HepG2 (cell line): ENCODE results near the gene XRN1. TPM values are rescaled to one million over a fixed set of nuclear protein-coding genes. Genes with fewer than 3 reads are reported as not detected.

Source experiments
- ATAC-seq: fragments of 200-7000 bp; cut with Tn5 transposase; 3 replicates; pipeline ENCODE4 v1.9.1; 2020; ENCODE audit warnings: mild to moderate bottlenecking, moderate library complexity
- BruUV-seq: library from RNA; stranded (reverse); fragments of 400-500 nt; replicated peaks from 2 replicates; lab custom pipeline; 2021; lab: Mats Ljungman, UMichigan
- CTCF ChIA-PET: fragments of 300-600 bp; formaldehyde crosslinking; extraction: SDS; loops from one replicate; lab custom pipeline; 2021; ENCODE audit warnings: low total read pairs, inconsistent platforms, low intra/inter-chr PET ratio; lab: Yijun Ruan, JAX
- POLR2A ChIA-PET: fragments of 350-600 bp; sonication (Branson Sonifier 250); formaldehyde crosslinking; loops from one replicate; lab custom pipeline; 2020; ENCODE audit warnings: antibody characterized with exemption, inconsistent platforms; lab: Yijun Ruan, JAX
- DNase-seq: peaks from one replicate; pipeline ENCODE4 v3.0.0-alpha.2; 2015; ENCODE audit warnings: low spot score
- FAIRE-seq: peaks from 3 replicates; lab custom pipeline; 2011; peaks lifted over from hg19 to GRCh38; lab: Jason Lieb, UNC
- H2AFZ ChIP-seq: one replicate; pipeline ENCODE4 v1.6.1; 2011; ENCODE audit warnings: low read length, inconsistent platforms
- H3K27ac ChIP-seq: fragments of 300-600 bp; 3 replicates; pipeline ENCODE4 v1.8.0; 2011; ENCODE audit warnings: mixed run types, mild to moderate bottlenecking, mixed read lengths, low read length, inconsistent platforms; ENCODE audit not compliant: insufficient read depth; ENCODE audit errors: extremely low read length
- H3K27me3 ChIP-seq, 2 experiments: fragments of 200-600 bp in 1 of 2; 2 replicates in 1 of 2; 3 replicates in 1 of 2; pipeline versions ENCODE4 v1.6.0 to v1.8.0; 2011; ENCODE audit warnings: low read length in 2 of 2, mild to moderate bottlenecking in 2 of 2, moderate library complexity in 2 of 2, inconsistent platforms in 1 of 2; ENCODE audit not compliant: insufficient read depth in 2 of 2, control insufficient read depth in 1 of 2
- H3K36me3 ChIP-seq, 2 experiments: fragments of 200-600 bp in 1 of 2; replicated peaks in 1 of 2; 2 replicates in 1 of 2; 3 replicates in 1 of 2; pipeline versions ENCODE4 v1.5.1 to v1.8.0; 2011; ENCODE audit warnings: low read length in 2 of 2, inconsistent platforms in 1 of 2; ENCODE audit not compliant: insufficient read depth in 2 of 2, control insufficient read depth in 1 of 2
- H3K4me1 ChIP-seq: 2 replicates; pipeline ENCODE4 v1.5.1; 2012; ENCODE audit warnings: low read length, inconsistent platforms; ENCODE audit not compliant: insufficient read depth
- H3K4me2 ChIP-seq: 2 replicates; pipeline ENCODE4 v1.6.0; 2011; ENCODE audit warnings: low read depth, low read length, inconsistent platforms
- H3K4me3 ChIP-seq, 3 experiments: fragments of 200-600 bp in 1 of 3; sonication (generic), shearing (Covaris generic) in 1 of 3; replicated peaks in 1 of 3; 2 replicates each; pipeline ENCODE4 v1.5.1; 2011 to 2016; ENCODE audit warnings: low read length in 3 of 3, inconsistent platforms in 2 of 3, low read depth in 2 of 3, mild to moderate bottlenecking in 2 of 3, control low read depth in 1 of 3, mixed read lengths in 1 of 3; ENCODE audit not compliant: insufficient read depth in 1 of 3
- H3K79me2 ChIP-seq: one replicate; pipeline ENCODE4 v1.6.1; 2011; ENCODE audit warnings: low read length, inconsistent platforms; ENCODE audit not compliant: insufficient read depth
- H3K9ac ChIP-seq: 2 replicates; pipeline ENCODE4 v1.6.0; 2011; ENCODE audit warnings: mild to moderate bottlenecking, low read depth, low read length, inconsistent platforms; ENCODE audit not compliant: insufficient read depth
- H3K9me3 ChIP-seq: 2 replicates; pipeline ENCODE4 v1.5.1; 2012; ENCODE audit warnings: mild to moderate bottlenecking, low read length
- H4K20me1 ChIP-seq: 2 replicates; pipeline ENCODE4 v1.6.0; 2011; ENCODE audit warnings: inconsistent platforms, mild to moderate bottlenecking, low read length, moderate library complexity; ENCODE audit not compliant: insufficient read depth
- AGO1 ChIP-seq: fragments of 200-400 bp; formaldehyde crosslinking; IDR thresholded peaks from 2 replicates; pipeline ENCODE4 v1.6.1; 2017; ENCODE audit warnings: mild to moderate bottlenecking, low read depth, low read length, moderate library complexity; ENCODE audit not compliant: poor library complexity, severe bottlenecking
- ARNT2 ChIP-seq: sonication (generic); formaldehyde crosslinking; IDR thresholded peaks from 2 replicates; pipeline ENCODE4 v1.8.0; 2022; ENCODE audit warnings: mild to moderate bottlenecking, low read depth, missing genetic modification reagents, moderate library complexity
- ATF2 ChIP-seq: sonication (generic); formaldehyde crosslinking; IDR thresholded peaks from 2 replicates; pipeline ENCODE4 v1.4.0; 2020; ENCODE audit warnings: missing genetic modification reagents
- ATF7 ChIP-seq, 2 experiments: fragments of 450-650 bp in 1 of 2; sonication (generic) in 1 of 2; formaldehyde crosslinking in 1 of 2; IDR thresholded peaks; 2 replicates each; pipeline versions ENCODE4 v1.4.0 to v1.6.1; 2016 to 2020; ENCODE audit warnings: antibody characterized with exemption in 1 of 2, mild to moderate bottlenecking in 1 of 2, missing genetic modification reagents in 1 of 2
- CAMTA2 ChIP-seq: sonication (generic); formaldehyde crosslinking; IDR thresholded peaks from 2 replicates; pipeline ENCODE4 v1.4.0; 2020; ENCODE audit warnings: mild to moderate bottlenecking, missing genetic modification reagents, borderline replicate concordance
- CEBPG ChIP-seq: IDR thresholded peaks from 2 replicates; pipeline ENCODE4 v1.6.1; 2016
- EZH2 ChIP-seq: conservative IDR thresholded peaks from 2 replicates; pipeline ENCODE4 v1.6.1; 2012; ENCODE audit warnings: mild to moderate bottlenecking, low read depth, low read length, moderate library complexity
- FOXP1 ChIP-seq, 2 experiments: fragments of 450-650 bp in 1 of 2; IDR thresholded peaks; 2 replicates each; pipeline ENCODE4 v1.6.1; 2017 to 2018; ENCODE audit warnings: antibody characterized with exemption in 1 of 2
- HNF4A ChIP-seq: sonication (generic); formaldehyde crosslinking; IDR thresholded peaks from 2 replicates; pipeline ENCODE4 v1.4.0; 2020; ENCODE audit warnings: missing genetic modification reagents
- IRX3 ChIP-seq: sonication (generic); formaldehyde crosslinking; IDR thresholded peaks from 2 replicates; pipeline ENCODE4 v1.8.1; 2023; ENCODE audit warnings: mild to moderate bottlenecking, low read depth, missing genetic modification reagents, borderline replicate concordance
- KDM5B ChIP-seq: sonication (generic); formaldehyde crosslinking; IDR thresholded peaks from 2 replicates; pipeline ENCODE4 v1.4.0; 2020; ENCODE audit warnings: missing genetic modification reagents, mild to moderate bottlenecking, borderline replicate concordance
- MEF2D ChIP-seq: sonication (generic); formaldehyde crosslinking; IDR thresholded peaks from 2 replicates; pipeline ENCODE4 v1.5.1; 2020; ENCODE audit warnings: mild to moderate bottlenecking, missing genetic modification reagents
- NFIC ChIP-seq: IDR thresholded peaks from 2 replicates; pipeline ENCODE4 v1.6.1; 2012; ENCODE audit warnings: mild to moderate bottlenecking, low read length, inconsistent platforms
- RFX1 ChIP-seq: fragments of 450-650 bp; IDR thresholded peaks from 2 replicates; pipeline ENCODE4 v1.6.1; 2017
- SATB2 ChIP-seq: sonication (generic); formaldehyde crosslinking; IDR thresholded peaks from 2 replicates; pipeline ENCODE4 v1.5.0; 2020; ENCODE audit warnings: missing genetic modification reagents
- SETDB1 ChIP-seq: sonication (generic); formaldehyde crosslinking; IDR thresholded peaks from 2 replicates; pipeline ENCODE4 v1.5.1; 2020; ENCODE audit warnings: missing genetic modification reagents, mild to moderate bottlenecking, borderline replicate concordance
- SOX13 ChIP-seq, 3 experiments: fragments of 450-650 bp in 1 of 3; sonication (generic) in 1 of 3; formaldehyde crosslinking in 1 of 3; IDR thresholded peaks in 2 of 3; conservative IDR thresholded peaks in 1 of 3; 2 replicates each; pipeline versions ENCODE4 v1.5.0 to v1.6.1; 2016 to 2020; ENCODE audit warnings: antibody characterized with exemption in 1 of 3, mild to moderate bottlenecking in 1 of 3, missing compliant biosample characterization in 1 of 3, missing genetic modification reagents in 1 of 3, moderate library complexity in 1 of 3
- TFE3 ChIP-seq: IDR thresholded peaks from 2 replicates; pipeline ENCODE4 v1.6.1; 2016
- ZFP41 ChIP-seq: sonication (generic); formaldehyde crosslinking; IDR thresholded peaks from 2 replicates; pipeline ENCODE4 v1.4.0; 2020; ENCODE audit warnings: mild to moderate bottlenecking, missing genetic modification reagents, borderline replicate concordance
- ZNF124 ChIP-seq: sonication (generic); formaldehyde crosslinking; IDR thresholded peaks from 2 replicates; pipeline ENCODE4 v1.4.0; 2020; ENCODE audit warnings: missing genetic modification reagents
- ZNF260 ChIP-seq: sonication (generic); formaldehyde crosslinking; IDR thresholded peaks from 2 replicates; pipeline ENCODE4 v1.4.0; 2020; ENCODE audit warnings: missing genetic modification reagents, low read depth, mild to moderate bottlenecking, borderline replicate concordance
- ZNF331 ChIP-seq: sonication (generic); formaldehyde crosslinking; IDR thresholded peaks from 2 replicates; pipeline ENCODE4 v1.4.0; 2020; ENCODE audit warnings: missing genetic modification reagents
- ZNF746 ChIP-seq: sonication (generic); formaldehyde crosslinking; IDR thresholded peaks from 2 replicates; pipeline ENCODE4 v1.8.0; 2022; ENCODE audit warnings: mild to moderate bottlenecking, missing genetic modification reagents
- WGBS: methylation state at CpG from one replicate; pipeline ENCODE4 v1.1.6; 2017; ENCODE audit warnings: low lambda C conversion rate; 5-methylcytosine and 5-hydroxymethylcytosine counted together
- in situ Hi-C: cut with HindIII; loops from 2 replicates; pipeline ENCODE4 v1.10.0; 2017; ENCODE audit warnings: low pct_unique_long_range_greater_than_20kb; ENCODE audit not compliant: extremely low pct_ligation_motif_present
- intact Hi-C: fragments of 100-400 bp; cut with micrococcal nuclease; formaldehyde crosslinking; loops from one replicate; pipeline ENCODE4 v1.10.0; 2022; ENCODE audit not compliant: unreplicated experiment
- polyA plus RNA-seq, 8 experiments: library from polyadenylated mRNA; depleted of rRNA in 3 of 8; stranded (reverse) in 7 of 8; unstranded in 1 of 8; fragments of >200 nt; fragmentation: Illumina TruSeq in 4 of 8; extraction: Trizol in 4 of 8; gene quantifications; 2 replicates each; pipeline versions ENCODE4 v1.2.1 to v1.2.3, GENCODE V29; 2011 to 2016; ENCODE audit warnings: low read depth in 4 of 8, missing spikeins in 1 of 8, mixed read lengths in 1 of 8; ENCODE audit not compliant: insufficient read depth in 1 of 8
- total RNA-seq, 5 experiments: library from RNA; depleted of rRNA; stranded (reverse); fragments of >200 nt; fragmentation: Illumina TruSeq; extraction: Trizol; gene quantifications; 2 replicates each; pipeline ENCODE4 v1.2.3, GENCODE V29; 2016; ENCODE audit warnings: low read depth in 1 of 5

Gene XRN1
- total and polyA plus RNA-seq, 2 of the 13 experiments (the other 11 are each of a cell fraction or from before 2014, with no cell fraction given) = 13.2 to 13.3 TPM

GRCh38 chr3:142434503-142434902, 13.3 kb downstream of the XRN1 start (continued):
- TF ChIP-seq ZFP41 (CRISPR knock-in tag) (no peak), KDM5B (CRISPR knock-in tag) (no peak), ZNF331 (CRISPR knock-in tag) (no peak; the same call in 1 of the 2 replicates), SOX13 (IDR thresholded peaks at IDR 0.05) (no peak), SOX13 (CRISPR knock-in tag; conservative IDR thresholded peaks at IDR 0.05 in 1 of 2, IDR thresholded peaks at IDR 0.05 in 1 of 2) (peak in 1 of 2 experiments; percentile 86; a peak in 2 of 4 replicates), IRX3 (CRISPR knock-in tag) (no peak), RFX1 (no peak), CAMTA2 (CRISPR knock-in tag) (no peak), CEBPG (CRISPR knock-in tag) (peak; percentile 89), MEF2D (no peak), ATF2 (CRISPR knock-in tag) (0 out of 2 replicates have a peak, but pooled peaks have one; percentile 31), SATB2 (CRISPR knock-in tag) (no peak), HNF4A (CRISPR knock-in tag) (peak; percentile 70), ATF7 (IDR thresholded peaks at IDR 0.05) (peak; percentile 14; the same call in 1 of the 2 replicates), ATF7 (CRISPR knock-in tag; IDR thresholded peaks at IDR 0.05) (no peak)

DNA sequence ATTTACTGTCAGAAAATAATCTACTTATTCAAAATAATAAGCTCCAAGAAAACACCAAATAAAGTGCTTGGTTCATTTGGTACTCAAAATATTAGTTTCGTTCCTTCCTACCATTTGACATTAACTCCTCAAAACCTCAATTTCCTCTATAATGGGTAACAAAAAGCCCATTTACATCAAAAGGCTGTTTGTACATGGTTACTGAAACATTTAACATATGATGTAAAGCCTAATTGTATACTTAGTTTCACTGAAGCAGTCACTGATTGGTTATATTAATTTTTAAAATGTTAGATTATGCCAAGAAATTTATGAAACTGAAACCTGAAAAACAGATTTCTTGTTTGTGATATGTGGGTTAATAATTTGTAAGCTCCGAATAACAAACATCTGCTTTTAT, 14.7 kb downstream of the XRN1 start:
- H3K27ac ChIP-seq = no peak overlapping the region
- H3K9me3 ChIP-seq = no peaks in the 10 kb centered on the region
- peaks cover 6% of the 10 kb centered on the region; the same call in 1 of the 2 replicates for H4K20me1 ChIP-seq
- H2AFZ ChIP-seq = no peak overlapping the region
- ATAC-seq (no peak), DNase-seq (no peak), FAIRE-seq (no peak)
- H3K79me2 ChIP-seq = peaks cover 26% of the 10 kb centered on the region
- H3K27me3 ChIP-seq = no peaks in the 10 kb centered on the region
- CTCF ChIA-PET = no interaction called here
- peaks cover 0 to 20% of the 10 kb centered on the region in 2 experiments for H3K36me3 ChIP-seq
- in situ Hi-C loops (no loop called here), intact Hi-C loops (no loop called here)
- POLR2A ChIA-PET = no interaction called here
- H3K4me3 ChIP-seq = no peak overlapping the region
- no TSS peak for BruUV-seq
- H3K4me1 ChIP-seq = peaks cover 24% of the 10 kb centered on the region
- no peak overlapping the region for H3K9ac ChIP-seq
- 95% methylated on average over 2 of the region's 2 CpGs for WGBS
- no peak overlapping the region for H3K4me2 ChIP-seq
- no peak for TF ChIP-seq SETDB1
- no peak for TF ChIP-seq EZH2
- no peak for TF ChIP-seq TFE3 (CRISPR knock-in tag)
- no peak for TF ChIP-seq ZNF746 (CRISPR knock-in tag)
- no peak for TF ChIP-seq FOXP1 (IDR thresholded peaks at IDR 0.05)
- TF ChIP-seq FOXP1 (CRISPR knock-in tag; IDR thresholded peaks at IDR 0.05) = no peak
- TF ChIP-seq AGO1 = no peak
- TF ChIP-seq ZNF124 (CRISPR knock-in tag) = no peak
- TF ChIP-seq NFIC = no peak
- no peak for TF ChIP-seq ZNF260 (CRISPR knock-in tag)
- no peak for TF ChIP-seq ARNT2 (CRISPR knock-in tag)
